ENCODE data around the gene DYSF. TPM values are rescaled to one million over a fixed set of nuclear protein-coding genes. Genes with fewer than 3 reads are reported as not detected.

Gene DYSF
- polyA plus RNA-seq, 1 donor (not counting 4 experiments of a cell fraction or from before 2014, with no cell fraction given), result 8.2 TPM

DNA sequence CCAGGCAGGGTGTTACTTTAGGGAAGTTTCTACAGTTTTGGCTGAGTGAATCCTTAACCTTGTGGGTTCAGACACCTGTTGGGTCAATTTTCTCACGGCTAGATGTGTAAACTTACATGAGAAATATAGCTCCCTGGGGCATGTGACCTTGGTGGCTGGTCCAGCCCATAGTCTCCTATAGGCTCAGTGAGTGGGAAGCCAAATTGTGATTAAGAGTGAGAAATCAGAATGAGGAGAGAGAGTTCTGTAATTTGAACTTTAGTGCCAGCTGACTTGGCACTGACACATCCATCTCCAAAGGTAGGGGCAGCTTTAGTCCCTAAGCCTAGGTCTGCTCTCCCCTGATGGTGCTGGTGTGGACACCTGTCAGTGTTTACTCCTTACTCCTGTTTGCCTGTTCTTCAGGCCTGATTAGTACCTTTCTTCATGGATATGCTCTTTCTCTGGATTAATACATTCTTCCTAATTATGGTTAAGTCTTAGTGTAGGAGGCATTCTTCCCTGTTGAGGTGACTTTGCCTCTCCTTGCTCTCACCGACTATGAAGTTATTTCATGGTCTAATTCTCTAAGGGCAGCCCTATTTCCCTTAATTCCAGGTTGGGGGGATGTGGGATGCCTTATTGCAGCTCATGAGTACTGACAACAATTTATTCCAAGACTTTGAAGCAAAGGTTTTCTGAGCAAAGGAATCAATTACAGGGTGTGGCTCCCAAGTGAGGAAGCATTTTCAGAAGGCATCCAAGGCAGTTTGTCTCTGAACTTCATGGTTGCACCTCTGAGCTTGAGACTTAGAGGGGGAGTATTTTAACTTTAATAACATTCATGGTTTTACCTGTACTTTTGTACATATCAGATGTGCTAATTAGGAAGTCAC lies 177.3 kb downstream of the DYSF start:
- dilution Hi-C loops (cut with MboI; ENCODE audit: extremely low pct_ligation_motif_present, low sequenced_read_pairs), result no loop called here
- H3K4me2 ChIP-seq (ENCODE audit: control insufficient read depth, extremely low read depth, insufficient read depth, low read depth, low read length), result no peak overlapping the region
- no peak for FAIRE-seq

DNA sequence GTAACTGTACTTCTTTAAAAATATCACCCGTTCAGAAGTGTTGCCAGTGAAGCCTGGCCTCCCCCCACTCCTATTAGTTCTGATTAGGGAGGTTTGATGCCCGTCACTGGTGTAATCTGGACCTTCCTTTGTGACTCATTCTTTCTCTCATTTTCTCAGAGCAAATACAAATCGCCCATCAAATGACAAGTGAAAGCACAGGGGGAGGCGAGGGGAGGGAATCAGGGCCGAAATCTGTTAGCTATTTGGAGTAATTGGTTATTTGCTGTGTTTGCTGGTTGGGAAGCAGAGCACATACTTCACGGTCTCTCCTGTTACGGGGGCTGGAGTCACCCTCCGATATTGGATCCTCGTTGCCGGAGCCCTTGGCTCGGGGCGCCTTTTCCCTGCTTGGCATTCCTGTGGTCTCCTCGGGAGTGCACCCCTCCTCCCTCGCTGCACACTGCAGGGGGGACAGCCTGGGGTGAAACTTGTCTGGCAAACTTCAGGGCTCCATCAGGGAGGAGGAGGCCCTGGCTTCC lies 178.1 kb downstream of the DYSF start:
- TF ChIP-seq EZH2 (IDR thresholded peaks at IDR 0.05; ENCODE audit: low read length) (no peak), CTCF (optimal IDR thresholded peaks at IDR 0.05 in 1 of 3, IDR thresholded peaks at IDR 0.05 in 1 of 3, conservative IDR thresholded peaks at IDR 0.05 in 1 of 3; ENCODE audit: extremely low read depth in 1 of 3, insufficient read depth in 2 of 3, low read length in 3 of 3) (no peak)
- Histone ChIP-seq H3K27ac (ENCODE audit: control insufficient read depth, insufficient read depth, low read length) (no peak overlapping the region), H3K9ac (ENCODE audit: control insufficient read depth, extremely low read depth, insufficient read depth, low read length) (no peak overlapping the region), H2AFZ (ENCODE audit: control insufficient read depth, low read length) (no peak overlapping the region), H3K27me3 (ENCODE audit: control insufficient read depth, extremely low read depth, insufficient read depth, low read length) (no peaks in the 10 kb centered on the region), H3K4me1 (ENCODE audit: control insufficient read depth, extremely low read depth, insufficient read depth, low read length) (no peaks in the 10 kb centered on the region), H3K9me1 (ENCODE audit: control insufficient read depth, extremely low read depth, insufficient read depth, low read length) (no peaks in the 10 kb centered on the region), H3K4me2 (ENCODE audit: control insufficient read depth, extremely low read depth, insufficient read depth, low read depth, low read length) (no peak overlapping the region), H3K4me3 (ENCODE audit: control insufficient read depth in 2 of 3, extremely low read depth in 1 of 3, insufficient read depth in 2 of 3, low read depth in 1 of 3, low read length in 3 of 3) (no peak overlapping the region), H3K9me3 (ENCODE audit: control insufficient read depth, low read depth, low read length) (no peaks in the 10 kb centered on the region), H3K79me2 (ENCODE audit: control insufficient read depth, insufficient read depth, low read length) (no peaks in the 10 kb centered on the region), H4K20me1 (ENCODE audit: control insufficient read depth, extremely low read depth, insufficient read depth, low read length) (no peaks in the 10 kb centered on the region), H3K36me3 (ENCODE audit: control insufficient read depth in 2 of 2, extremely low read depth in 1 of 2, insufficient read depth in 2 of 2, low read length in 2 of 2) (no peaks in the 10 kb centered on the region)
- DNase-seq (ENCODE audit: low read depth, low spot score) (no peak), FAIRE-seq (no peak)
- dilution Hi-C loops (cut with MboI; ENCODE audit: extremely low pct_ligation_motif_present, low sequenced_read_pairs), result no loop called here

More for the DNA sequence above, 177.3 kb downstream of the DYSF start:
- Histone ChIP-seq H3K9ac (ENCODE audit: control insufficient read depth, extremely low read depth, insufficient read depth, low read length) (no peak overlapping the region), H3K4me3 (ENCODE audit: control insufficient read depth in 2 of 3, extremely low read depth in 1 of 3, insufficient read depth in 2 of 3, low read depth in 1 of 3, low read length in 3 of 3) (no peak overlapping the region), H3K36me3 (ENCODE audit: control insufficient read depth in 2 of 2, extremely low read depth in 1 of 2, insufficient read depth in 2 of 2, low read length in 2 of 2) (no peaks in the 10 kb centered on the region), H3K79me2 (ENCODE audit: control insufficient read depth, insufficient read depth, low read length) (no peaks in the 10 kb centered on the region), H3K27me3 (ENCODE audit: control insufficient read depth, extremely low read depth, insufficient read depth, low read length) (no peaks in the 10 kb centered on the region), H3K27ac (ENCODE audit: control insufficient read depth, insufficient read depth, low read length) (no peak overlapping the region), H3K9me1 (ENCODE audit: control insufficient read depth, extremely low read depth, insufficient read depth, low read length) (no peaks in the 10 kb centered on the region), H3K9me3 (ENCODE audit: control insufficient read depth, low read depth, low read length) (no peaks in the 10 kb centered on the region), H4K20me1 (ENCODE audit: control insufficient read depth, extremely low read depth, insufficient read depth, low read length) (no peaks in the 10 kb centered on the region), H3K4me1 (ENCODE audit: control insufficient read depth, extremely low read depth, insufficient read depth, low read length) (no peaks in the 10 kb centered on the region), H2AFZ (ENCODE audit: control insufficient read depth, low read length) (no peak overlapping the region)
- no peak for TF ChIP-seq CTCF (optimal IDR thresholded peaks at IDR 0.05 in 1 of 3, IDR thresholded peaks at IDR 0.05 in 1 of 3, conservative IDR thresholded peaks at IDR 0.05 in 1 of 3; ENCODE audit: extremely low read depth in 1 of 3, insufficient read depth in 2 of 3, low read length in 3 of 3)
- no peak for DNase-seq (ENCODE audit: low read depth, low spot score)

All from keratinocyte (primary cell).